Ascending aorta (tissue), 2 donors: ENCODE data around the gene ADCY9. TPM values are rescaled to one million over a fixed set of nuclear protein-coding genes. Genes with fewer than 3 reads are reported as not detected.
A peak's percentile ranks its signal among the peaks of the same experiment; 100 is the strongest.
"Not testable (repeated sequence)": the region's sequence is repeated elsewhere in the genome, so short reads cannot be mapped to it uniquely, and the experiment has no call there.

Experiments used
- DNase-seq, 2 donors: peaks; one replicate each; pipeline ENCODE4 v3.0.0-alpha.2; 2019; ENCODE audit warnings: low spot score in 2 of 2
- H3K27ac ChIP-seq, 2 donors: fragments of 200-600 bp; sonication (generic); one replicate each; pipeline ENCODE4 v1.5.1; 2016 to 2017; ENCODE audit warnings: mild to moderate bottlenecking in 1 of 2
- H3K27me3 ChIP-seq: fragments of 200-600 bp; sonication (generic); one replicate; pipeline ENCODE4 v1.5.1; 2017
- H3K36me3 ChIP-seq, 2 donors: fragments of 200-600 bp; sonication (generic); one replicate each; pipeline ENCODE4 v1.5.1; 2016
- H3K4me1 ChIP-seq, 2 donors: fragments of 200-600 bp; sonication (generic); one replicate each; pipeline ENCODE4 v1.5.1; 2016 to 2017; ENCODE audit warnings: mild to moderate bottlenecking in 1 of 2
- H3K4me3 ChIP-seq, 2 donors: fragments of 200-600 bp; sonication (generic); one replicate each; pipeline ENCODE4 v1.5.1; 2016 to 2017; ENCODE audit warnings: mild to moderate bottlenecking in 1 of 2
- H3K9me3 ChIP-seq, 2 donors: fragments of 200-600 bp; sonication (generic); one replicate each; pipeline ENCODE4 v1.5.1; 2016
- intact Hi-C: fragments of 100-400 bp; cut with DNase I; formaldehyde crosslinking; loops from one replicate; pipeline ENCODE4 v1.15.1; 2023
- total RNA-seq: library from RNA; depleted of rRNA; stranded (reverse); fragments of >200 nt; gene quantifications from one replicate; pipeline ENCODE4 v1.1.0, GENCODE V29; 2016
- TF ChIP-seq, protein P1 (sequence below), 3 experiments: fragments of 200-600 bp in 2 of 3; fragments of 450-650 bp in 1 of 3; sonication (generic) in 2 of 3; IDR thresholded peaks; one replicate each; pipeline ENCODE4 v1.5.1; 2016 to 2019; ENCODE audit warnings: antibody characterized with exemption in 3 of 3, mild to moderate bottlenecking in 1 of 3, moderate library complexity in 1 of 3

ADCY9 gene
- total RNA-seq, 1 donor from 2014 or later = 49.7 TPM

- Histone ChIP-seq H3K4me1 (no peaks in the 10 kb centered on the region), H3K27me3 (no peaks in the 10 kb centered on the region), H3K4me3 (no peak overlapping the region), H3K27ac (no peak overlapping the region), H3K36me3 (no peaks in the 10 kb centered on the region), H3K9me3 (no peaks in the 10 kb centered on the region)
- intact Hi-C loops = no loop called here
- no peak for DNase-seq
- TF ChIP-seq, protein P1, sequence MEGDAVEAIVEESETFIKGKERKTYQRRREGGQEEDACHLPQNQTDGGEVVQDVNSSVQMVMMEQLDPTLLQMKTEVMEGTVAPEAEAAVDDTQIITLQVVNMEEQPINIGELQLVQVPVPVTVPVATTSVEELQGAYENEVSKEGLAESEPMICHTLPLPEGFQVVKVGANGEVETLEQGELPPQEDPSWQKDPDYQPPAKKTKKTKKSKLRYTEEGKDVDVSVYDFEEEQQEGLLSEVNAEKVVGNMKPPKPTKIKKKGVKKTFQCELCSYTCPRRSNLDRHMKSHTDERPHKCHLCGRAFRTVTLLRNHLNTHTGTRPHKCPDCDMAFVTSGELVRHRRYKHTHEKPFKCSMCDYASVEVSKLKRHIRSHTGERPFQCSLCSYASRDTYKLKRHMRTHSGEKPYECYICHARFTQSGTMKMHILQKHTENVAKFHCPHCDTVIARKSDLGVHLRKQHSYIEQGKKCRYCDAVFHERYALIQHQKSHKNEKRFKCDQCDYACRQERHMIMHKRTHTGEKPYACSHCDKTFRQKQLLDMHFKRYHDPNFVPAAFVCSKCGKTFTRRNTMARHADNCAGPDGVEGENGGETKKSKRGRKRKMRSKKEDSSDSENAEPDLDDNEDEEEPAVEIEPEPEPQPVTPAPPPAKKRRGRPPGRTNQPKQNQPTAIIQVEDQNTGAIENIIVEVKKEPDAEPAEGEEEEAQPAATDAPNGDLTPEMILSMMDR (IDR thresholded peaks at IDR 0.05) = no peak
Measured at GRCh38 chr16:4075534-4075933, 40.7 kb downstream of the ADCY9 start.

- DNase-seq, intact Hi-C loops, H3K36me3 ChIP-seq, H3K27me3 ChIP-seq, H3K9me3 ChIP-seq, H3K4me3 ChIP-seq, H3K27ac ChIP-seq, H3K4me1 ChIP-seq: not testable (repeated sequence)
Measured at GRCh38 chr16:4073150-4073549, 43.1 kb downstream of the ADCY9 start.

GRCh38 chr16:4071686-4072561, 44.3 kb downstream of the ADCY9 start:
- Histone ChIP-seq H3K4me1 (peaks cover 0 to 8% of the 10 kb centered on the region in 2 donors), H3K4me3 (no peak overlapping the region), H3K27me3 (no peaks in the 10 kb centered on the region), H3K9me3 (no peaks in the 10 kb centered on the region), H3K36me3 (no peaks in the 10 kb centered on the region), H3K27ac (no peak overlapping the region)
- TF ChIP-seq, protein P1 (IDR thresholded peaks at IDR 0.05) = no peak
- DNase-seq = no peak
- intact Hi-C loops = no loop called here

DNA sequence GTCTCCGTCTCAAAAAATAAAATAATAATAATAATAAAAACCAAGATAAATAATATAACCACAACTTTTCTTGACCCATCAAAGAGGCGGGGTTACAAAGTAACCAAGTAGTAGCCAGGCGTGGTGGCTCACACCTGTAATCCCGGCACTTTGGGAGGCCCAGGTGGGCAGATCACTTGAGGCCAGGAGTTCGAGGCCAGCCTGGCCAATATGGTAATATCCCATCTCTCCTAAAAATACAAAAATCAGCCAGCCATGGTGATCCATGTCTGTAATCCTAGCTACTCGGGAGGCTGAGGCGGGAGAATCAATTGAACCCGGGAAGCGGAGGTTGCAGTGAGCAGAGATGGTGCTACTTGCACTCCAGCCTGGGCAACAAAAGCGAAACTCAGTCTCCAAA, 45.3 kb downstream of the ADCY9 start:
- peaks cover 0 to 11% of the 10 kb centered on the region in 2 donors for H3K4me1 ChIP-seq
- H3K4me3 ChIP-seq = no peak overlapping the region
- no peaks in the 10 kb centered on the region for H3K27me3 ChIP-seq
- no peak overlapping the region for H3K27ac ChIP-seq
- H3K9me3 ChIP-seq = no peaks in the 10 kb centered on the region
- intact Hi-C loops = no loop called here
- no peak for DNase-seq
- TF ChIP-seq, protein P1 (IDR thresholded peaks at IDR 0.05) = no peak
- H3K36me3 ChIP-seq = no peaks in the 10 kb centered on the region

DNA sequence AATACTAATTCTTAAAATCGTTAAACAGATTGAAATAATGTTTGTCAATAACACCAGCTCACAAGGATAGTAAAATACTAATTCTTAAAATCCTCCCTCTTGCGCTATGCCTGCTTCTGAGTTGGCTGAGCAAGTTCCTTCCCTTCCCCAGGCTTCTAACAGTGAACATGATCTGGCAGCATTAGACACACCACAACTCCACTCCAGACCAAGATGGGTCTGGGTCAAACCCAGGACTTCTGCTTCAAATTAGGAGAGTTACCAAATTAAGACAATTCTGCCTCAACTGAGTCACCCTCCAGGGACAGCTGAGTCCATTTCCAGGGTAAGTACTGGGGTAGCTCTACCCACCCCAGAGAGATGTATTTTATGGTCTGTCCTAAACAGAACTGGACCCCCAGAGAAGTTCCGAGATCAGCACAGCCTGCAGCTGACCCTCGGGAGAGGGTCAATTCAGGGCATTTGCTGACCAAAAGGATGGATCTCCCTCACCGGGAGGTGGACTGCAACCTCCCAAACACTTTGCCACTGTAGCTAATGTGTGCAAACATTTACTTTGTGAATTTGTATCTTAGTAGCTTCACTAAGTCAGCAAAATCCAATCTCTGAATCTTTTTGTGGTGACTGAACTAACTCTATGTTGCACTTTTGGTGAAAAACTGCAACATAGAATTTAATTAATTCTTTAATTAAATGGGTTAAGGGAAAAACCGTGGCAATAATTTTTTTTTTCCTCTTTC, 48.8 kb downstream of the ADCY9 start:
- intact Hi-C loops = no loop called here
- no peaks in the 10 kb centered on the region for H3K27me3 ChIP-seq
- H3K4me1 ChIP-seq = peaks cover 0 to 11% of the 10 kb centered on the region in 2 donors
- H3K4me3 ChIP-seq = no peak overlapping the region
- DNase-seq = peak in 1 of 2 donors; percentile 35
- peak overlapping the region in 1 of 2 donors; percentile 31 for H3K27ac ChIP-seq
- TF ChIP-seq, protein P1 (IDR thresholded peaks at IDR 0.05) = no peak
- peaks cover 0 to 15% of the 10 kb centered on the region in 2 donors for H3K9me3 ChIP-seq
- H3K36me3 ChIP-seq = no peaks in the 10 kb centered on the region

- Histone ChIP-seq H3K27ac (no peak overlapping the region), H3K4me1 (peaks cover 0 to 11% of the 10 kb centered on the region in 2 donors), H3K9me3 (peaks cover 0 to 38% of the 10 kb centered on the region in 2 donors), H3K4me3 (no peak overlapping the region), H3K27me3 (no peaks in the 10 kb centered on the region), H3K36me3 (no peaks in the 10 kb centered on the region)
- intact Hi-C loops = no loop called here
- no peak for DNase-seq
- TF ChIP-seq, protein P1 (IDR thresholded peaks at IDR 0.05) = no peak
Measured at GRCh38 chr16:4064950-4065352, 51.3 kb downstream of the ADCY9 start.
